Measurements from ENCODE around the gene CPNE5.

DNA sequence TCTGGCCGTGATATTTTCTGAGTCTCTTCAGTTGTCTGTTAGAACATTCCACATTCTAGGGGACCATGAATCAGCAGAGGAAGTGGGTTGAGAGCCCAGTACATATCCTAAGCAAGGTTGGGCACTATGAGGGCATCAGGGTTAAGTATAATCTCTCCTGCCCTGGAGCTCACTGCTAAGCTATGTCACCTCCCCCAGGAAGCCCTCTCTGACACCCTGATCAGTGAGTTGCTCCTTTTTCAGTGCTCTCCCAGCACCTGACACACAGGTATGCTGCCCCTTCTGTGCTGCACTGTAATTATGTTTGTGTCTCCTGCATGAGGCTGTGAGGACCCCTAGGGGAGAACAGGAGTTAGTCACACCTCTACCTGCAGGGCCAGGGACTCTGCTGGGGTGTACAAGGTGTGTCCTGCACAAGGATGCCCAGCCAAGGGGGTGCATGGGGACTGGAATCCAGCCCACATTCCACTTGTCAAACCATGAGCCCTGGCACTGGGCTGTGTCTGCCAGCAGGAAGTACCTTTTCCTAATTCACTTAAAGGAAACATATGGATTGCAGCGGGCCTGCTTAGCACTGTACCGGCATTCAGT, 137.7 kb downstream of the CPNE5 start:
- TF ChIP-seq, protein P1, sequence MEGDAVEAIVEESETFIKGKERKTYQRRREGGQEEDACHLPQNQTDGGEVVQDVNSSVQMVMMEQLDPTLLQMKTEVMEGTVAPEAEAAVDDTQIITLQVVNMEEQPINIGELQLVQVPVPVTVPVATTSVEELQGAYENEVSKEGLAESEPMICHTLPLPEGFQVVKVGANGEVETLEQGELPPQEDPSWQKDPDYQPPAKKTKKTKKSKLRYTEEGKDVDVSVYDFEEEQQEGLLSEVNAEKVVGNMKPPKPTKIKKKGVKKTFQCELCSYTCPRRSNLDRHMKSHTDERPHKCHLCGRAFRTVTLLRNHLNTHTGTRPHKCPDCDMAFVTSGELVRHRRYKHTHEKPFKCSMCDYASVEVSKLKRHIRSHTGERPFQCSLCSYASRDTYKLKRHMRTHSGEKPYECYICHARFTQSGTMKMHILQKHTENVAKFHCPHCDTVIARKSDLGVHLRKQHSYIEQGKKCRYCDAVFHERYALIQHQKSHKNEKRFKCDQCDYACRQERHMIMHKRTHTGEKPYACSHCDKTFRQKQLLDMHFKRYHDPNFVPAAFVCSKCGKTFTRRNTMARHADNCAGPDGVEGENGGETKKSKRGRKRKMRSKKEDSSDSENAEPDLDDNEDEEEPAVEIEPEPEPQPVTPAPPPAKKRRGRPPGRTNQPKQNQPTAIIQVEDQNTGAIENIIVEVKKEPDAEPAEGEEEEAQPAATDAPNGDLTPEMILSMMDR (IDR thresholded peaks at IDR 0.05) = no peak
- TF ChIP-seq, protein P2, sequence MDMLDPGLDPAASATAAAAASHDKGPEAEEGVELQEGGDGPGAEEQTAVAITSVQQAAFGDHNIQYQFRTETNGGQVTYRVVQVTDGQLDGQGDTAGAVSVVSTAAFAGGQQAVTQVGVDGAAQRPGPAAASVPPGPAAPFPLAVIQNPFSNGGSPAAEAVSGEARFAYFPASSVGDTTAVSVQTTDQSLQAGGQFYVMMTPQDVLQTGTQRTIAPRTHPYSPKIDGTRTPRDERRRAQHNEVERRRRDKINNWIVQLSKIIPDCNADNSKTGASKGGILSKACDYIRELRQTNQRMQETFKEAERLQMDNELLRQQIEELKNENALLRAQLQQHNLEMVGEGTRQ (IDR thresholded peaks at IDR 0.05; ENCODE audit: borderline replicate concordance, low read depth, low read length) = no peak
- TF ChIP-seq, protein P3, sequence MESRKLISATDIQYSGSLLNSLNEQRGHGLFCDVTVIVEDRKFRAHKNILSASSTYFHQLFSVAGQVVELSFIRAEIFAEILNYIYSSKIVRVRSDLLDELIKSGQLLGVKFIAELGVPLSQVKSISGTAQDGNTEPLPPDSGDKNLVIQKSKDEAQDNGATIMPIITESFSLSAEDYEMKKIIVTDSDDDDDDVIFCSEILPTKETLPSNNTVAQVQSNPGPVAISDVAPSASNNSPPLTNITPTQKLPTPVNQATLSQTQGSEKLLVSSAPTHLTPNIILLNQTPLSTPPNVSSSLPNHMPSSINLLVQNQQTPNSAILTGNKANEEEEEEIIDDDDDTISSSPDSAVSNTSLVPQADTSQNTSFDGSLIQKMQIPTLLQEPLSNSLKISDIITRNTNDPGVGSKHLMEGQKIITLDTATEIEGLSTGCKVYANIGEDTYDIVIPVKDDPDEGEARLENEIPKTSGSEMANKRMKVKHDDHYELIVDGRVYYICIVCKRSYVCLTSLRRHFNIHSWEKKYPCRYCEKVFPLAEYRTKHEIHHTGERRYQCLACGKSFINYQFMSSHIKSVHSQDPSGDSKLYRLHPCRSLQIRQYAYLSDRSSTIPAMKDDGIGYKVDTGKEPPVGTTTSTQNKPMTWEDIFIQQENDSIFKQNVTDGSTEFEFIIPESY (IDR thresholded peaks at IDR 0.05; ENCODE audit: borderline replicate concordance, low read depth) = no peak
- TF ChIP-seq RXRA (IDR thresholded peaks at IDR 0.05; ENCODE audit: borderline replicate concordance, low read depth) = no peak
- TF ChIP-seq SMC3 (IDR thresholded peaks at IDR 0.05; ENCODE audit: low read depth, low read length) = no peak
- no peak for TF ChIP-seq MXI1 (IDR thresholded peaks at IDR 0.05; ENCODE audit: low read depth, low read length)
- no peak for TF ChIP-seq EZH2phosphoT487 (IDR thresholded peaks at IDR 0.05; ENCODE audit: borderline replicate concordance, low read depth)
- TF ChIP-seq, protein P4, sequence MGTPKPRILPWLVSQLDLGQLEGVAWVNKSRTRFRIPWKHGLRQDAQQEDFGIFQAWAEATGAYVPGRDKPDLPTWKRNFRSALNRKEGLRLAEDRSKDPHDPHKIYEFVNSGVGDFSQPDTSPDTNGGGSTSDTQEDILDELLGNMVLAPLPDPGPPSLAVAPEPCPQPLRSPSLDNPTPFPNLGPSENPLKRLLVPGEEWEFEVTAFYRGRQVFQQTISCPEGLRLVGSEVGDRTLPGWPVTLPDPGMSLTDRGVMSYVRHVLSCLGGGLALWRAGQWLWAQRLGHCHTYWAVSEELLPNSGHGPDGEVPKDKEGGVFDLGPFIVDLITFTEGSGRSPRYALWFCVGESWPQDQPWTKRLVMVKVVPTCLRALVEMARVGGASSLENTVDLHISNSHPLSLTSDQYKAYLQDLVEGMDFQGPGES (IDR thresholded peaks at IDR 0.05; ENCODE audit: low read depth, low read length) = no peak
- TF ChIP-seq, protein P5, sequence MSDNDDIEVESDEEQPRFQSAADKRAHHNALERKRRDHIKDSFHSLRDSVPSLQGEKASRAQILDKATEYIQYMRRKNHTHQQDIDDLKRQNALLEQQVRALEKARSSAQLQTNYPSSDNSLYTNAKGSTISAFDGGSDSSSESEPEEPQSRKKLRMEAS (IDR thresholded peaks at IDR 0.05; ENCODE audit: low read depth) = no peak
